Panc1 (cell line): ENCODE data around the gene DPYD. TPM values are rescaled to one million over a fixed set of nuclear protein-coding genes. Genes with fewer than 3 reads are reported as not detected.

Experiments used
- ATAC-seq: fragments of 200-7000 bp; cut with Tn5 transposase; 2 replicates; pipeline ENCODE4 v1.9.1; 2020; ENCODE audit warnings: mild to moderate bottlenecking, moderate library complexity
- BruUV-seq: library from RNA; stranded (reverse); fragments of 400-500 nt; replicated peaks from 2 replicates; lab custom pipeline; 2021; lab: Mats Ljungman, UMichigan
- CTCF ChIA-PET: fragments of 300-600 bp; sonication (Branson Sonifier 250); formaldehyde crosslinking; loops from one replicate; lab custom pipeline; 2022; ENCODE audit warnings: antibody characterized with exemption; lab: Charles Lee
- POLR2A ChIA-PET: fragments of 300-600 bp; sonication (Branson Sonifier 250); formaldehyde crosslinking; loops from one replicate; lab custom pipeline; 2022; ENCODE audit warnings: antibody characterized with exemption; lab: Charles Lee
- DNase-seq: peaks from one replicate; pipeline ENCODE4 v3.0.0-alpha.2; 2010; ENCODE audit warnings: low read depth, low spot score
- H3K27ac ChIP-seq: 2 replicates; pipeline ENCODE4 v1.5.1; 2011; ENCODE audit warnings: mild to moderate bottlenecking, low read length, inconsistent platforms
- H3K27me3 ChIP-seq: fragments of 200-500 bp; sonication (Bioruptor generic); 2 replicates; pipeline ENCODE4 v1.6.0; 2014; ENCODE audit warnings: low read length, inconsistent platforms; ENCODE audit not compliant: control insufficient read depth, insufficient read depth
- H3K36me3 ChIP-seq: fragments of 200-500 bp; sonication (Bioruptor generic); 2 replicates; pipeline ENCODE4 v1.5.1; 2014; ENCODE audit warnings: inconsistent platforms, mild to moderate bottlenecking, low read length, moderate library complexity; ENCODE audit not compliant: control insufficient read depth, insufficient read depth
- H3K4me1 ChIP-seq: 2 replicates; pipeline ENCODE4 v1.5.1; 2011; ENCODE audit warnings: inconsistent platforms, mild to moderate bottlenecking, low read length, moderate library complexity; ENCODE audit not compliant: control insufficient read depth, insufficient read depth
- H3K4me3 ChIP-seq, 2 experiments: 2 replicates each; pipeline ENCODE4 v1.5.1; 2011 to 2012; ENCODE audit warnings: low read depth in 2 of 2, low read length in 2 of 2, mild to moderate bottlenecking in 2 of 2, inconsistent platforms in 1 of 2, moderate library complexity in 1 of 2
- H3K9me3 ChIP-seq: fragments of 200-500 bp; sonication (Bioruptor generic); 2 replicates; pipeline ENCODE4 v1.5.1; 2014; ENCODE audit warnings: low read depth, mild to moderate bottlenecking, inconsistent platforms, low read length, moderate library complexity; ENCODE audit not compliant: control insufficient read depth, insufficient read depth
- CTCF ChIP-seq: fragments of 450-650 bp; IDR thresholded peaks from 2 replicates; pipeline ENCODE4 v1.5.1; 2017; ENCODE audit warnings: mild to moderate bottlenecking
- POLR2AphosphoS5 ChIP-seq: IDR thresholded peaks from 2 replicates; pipeline ENCODE4 v1.6.1; 2012; ENCODE audit warnings: mild to moderate bottlenecking, low read depth, low read length, moderate library complexity
- SIN3A ChIP-seq: IDR thresholded peaks from 2 replicates; pipeline ENCODE4 v1.6.1; 2012; ENCODE audit warnings: low read depth, mild to moderate bottlenecking, low read length, moderate library complexity, borderline replicate concordance; ENCODE audit not compliant: insufficient read depth
- TCF7L2 ChIP-seq: IDR thresholded peaks from 2 replicates; pipeline ENCODE4 v1.6.1; 2011; ENCODE audit warnings: mild to moderate bottlenecking, low read depth, low read length, inconsistent platforms
- in situ Hi-C: cut with HindIII; loops from 2 replicates; pipeline ENCODE4 v1.10.0; 2016; ENCODE audit warnings: low sequenced_read_pairs, low pct_unique_long_range_greater_than_20kb
- intact Hi-C: fragments of 100-400 bp; cut with micrococcal nuclease; formaldehyde crosslinking; loops from one replicate; pipeline ENCODE4 v1.10.0; 2022; ENCODE audit not compliant: unreplicated experiment
- total RNA-seq: library from RNA; stranded (reverse); gene quantifications from one replicate; pipeline ENCODE4 v1.2.1, GENCODE V29; 2021; ENCODE audit not compliant: unreplicated experiment
- TF ChIP-seq, protein P1 (sequence below), 2 experiments: IDR thresholded peaks; 2 replicates each; pipeline ENCODE4 v1.6.1; 2011 to 2012; ENCODE audit warnings: low read depth in 2 of 2, control low read depth in 1 of 2, low read length in 1 of 2, mild to moderate bottlenecking in 1 of 2, moderate library complexity in 1 of 2; ENCODE audit not compliant: insufficient read depth in 1 of 2

Gene DPYD
- total RNA-seq, 1 experiment from 2014 or later, result 2.0 TPM

DNA sequence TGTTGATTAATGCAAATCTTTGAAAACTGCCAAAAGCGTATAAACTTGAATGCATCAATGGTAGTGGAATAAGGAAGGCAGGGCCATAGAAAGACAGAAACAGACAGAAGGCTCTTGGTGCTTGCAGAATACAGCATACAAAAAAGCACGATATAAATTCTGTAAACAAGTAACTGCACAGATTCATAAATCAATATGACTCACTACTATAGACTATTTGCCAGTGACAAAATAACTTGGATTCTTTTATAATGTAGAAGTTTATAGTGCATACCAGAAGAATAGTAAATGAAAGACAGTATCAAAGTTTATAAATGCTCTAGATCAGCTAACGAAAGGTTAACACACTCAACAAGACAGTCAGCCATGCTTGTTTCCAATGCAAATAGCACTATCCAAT lies 849.7 kb downstream of the DPYD start:
- Histone ChIP-seq H3K4me1 (no peaks in the 10 kb centered on the region), H3K27me3 (no peaks in the 10 kb centered on the region), H3K4me3 (no peak overlapping the region), H3K9me3 (no peaks in the 10 kb centered on the region), H3K27ac (no peak overlapping the region), H3K36me3 (no peaks in the 10 kb centered on the region)
- ATAC-seq (no peak), DNase-seq (no peak)
- intact Hi-C loops, result no loop called here
- BruUV-seq, result no TSS peak
- in situ Hi-C loops, result no loop called here
- ChIA-PET POLR2A (no interaction called here), CTCF (no interaction called here)
- no peak for TF ChIP-seq TCF7L2
- TF ChIP-seq SIN3A, result no peak
- TF ChIP-seq CTCF, result no peak
- TF ChIP-seq, protein P1, sequence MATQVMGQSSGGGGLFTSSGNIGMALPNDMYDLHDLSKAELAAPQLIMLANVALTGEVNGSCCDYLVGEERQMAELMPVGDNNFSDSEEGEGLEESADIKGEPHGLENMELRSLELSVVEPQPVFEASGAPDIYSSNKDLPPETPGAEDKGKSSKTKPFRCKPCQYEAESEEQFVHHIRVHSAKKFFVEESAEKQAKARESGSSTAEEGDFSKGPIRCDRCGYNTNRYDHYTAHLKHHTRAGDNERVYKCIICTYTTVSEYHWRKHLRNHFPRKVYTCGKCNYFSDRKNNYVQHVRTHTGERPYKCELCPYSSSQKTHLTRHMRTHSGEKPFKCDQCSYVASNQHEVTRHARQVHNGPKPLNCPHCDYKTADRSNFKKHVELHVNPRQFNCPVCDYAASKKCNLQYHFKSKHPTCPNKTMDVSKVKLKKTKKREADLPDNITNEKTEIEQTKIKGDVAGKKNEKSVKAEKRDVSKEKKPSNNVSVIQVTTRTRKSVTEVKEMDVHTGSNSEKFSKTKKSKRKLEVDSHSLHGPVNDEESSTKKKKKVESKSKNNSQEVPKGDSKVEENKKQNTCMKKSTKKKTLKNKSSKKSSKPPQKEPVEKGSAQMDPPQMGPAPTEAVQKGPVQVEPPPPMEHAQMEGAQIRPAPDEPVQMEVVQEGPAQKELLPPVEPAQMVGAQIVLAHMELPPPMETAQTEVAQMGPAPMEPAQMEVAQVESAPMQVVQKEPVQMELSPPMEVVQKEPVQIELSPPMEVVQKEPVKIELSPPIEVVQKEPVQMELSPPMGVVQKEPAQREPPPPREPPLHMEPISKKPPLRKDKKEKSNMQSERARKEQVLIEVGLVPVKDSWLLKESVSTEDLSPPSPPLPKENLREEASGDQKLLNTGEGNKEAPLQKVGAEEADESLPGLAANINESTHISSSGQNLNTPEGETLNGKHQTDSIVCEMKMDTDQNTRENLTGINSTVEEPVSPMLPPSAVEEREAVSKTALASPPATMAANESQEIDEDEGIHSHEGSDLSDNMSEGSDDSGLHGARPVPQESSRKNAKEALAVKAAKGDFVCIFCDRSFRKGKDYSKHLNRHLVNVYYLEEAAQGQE (IDR thresholded peaks at IDR 0.05; ENCODE audit: insufficient read depth in 1 of 2, low read depth in 2 of 2, low read length in 1 of 2), result no peak
- TF ChIP-seq POLR2AphosphoS5, result no peak

DNA sequence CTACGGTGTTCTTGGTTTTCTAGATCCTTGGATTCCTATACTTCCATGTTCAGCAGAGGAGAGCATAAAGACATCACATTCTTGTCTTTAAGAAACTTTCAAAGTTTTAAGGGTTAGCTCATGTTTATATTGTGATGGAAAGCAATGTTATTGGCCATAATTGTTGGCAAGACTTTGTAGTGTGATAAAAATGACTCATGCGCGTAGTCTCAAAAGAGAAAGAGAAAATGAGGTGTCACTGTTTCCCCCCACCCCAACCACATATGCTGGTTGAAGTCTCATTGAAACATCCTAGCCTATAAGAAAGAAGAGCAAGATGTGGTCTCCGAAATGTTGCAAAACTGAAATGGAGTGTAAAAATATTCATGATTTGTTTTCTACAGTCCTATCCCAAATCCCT lies 850.5 kb downstream of the DPYD start:
- POLR2A ChIA-PET, result no interaction called here
- intact Hi-C loops, result no loop called here
- Histone ChIP-seq H3K9me3 (no peaks in the 10 kb centered on the region), H3K27ac (no peak overlapping the region), H3K36me3 (no peaks in the 10 kb centered on the region), H3K27me3 (no peaks in the 10 kb centered on the region), H3K4me3 (no peak overlapping the region), H3K4me1 (no peaks in the 10 kb centered on the region)
- CTCF ChIA-PET, result no interaction called here
- TF ChIP-seq, protein P1 (IDR thresholded peaks at IDR 0.05; ENCODE audit: insufficient read depth in 1 of 2, low read depth in 2 of 2, low read length in 1 of 2), result no peak
- no peak for TF ChIP-seq TCF7L2
- TF ChIP-seq SIN3A, result no peak
- TF ChIP-seq CTCF, result no peak
- no peak for TF ChIP-seq POLR2AphosphoS5
- ATAC-seq (no peak), DNase-seq (no peak)
- no TSS peak for BruUV-seq
- in situ Hi-C loops, result no loop called here
